HepG2 (cell line): ENCODE results near the gene VWA1. TPM values are rescaled to one million over a fixed set of nuclear protein-coding genes. Genes with fewer than 3 reads are reported as not detected.

Source experiments
- CHCHD3 ChIP-seq: sonication (generic); formaldehyde crosslinking; IDR thresholded peaks from 2 replicates; pipeline ENCODE4 v1.8.0; 2022; ENCODE audit warnings: mild to moderate bottlenecking, missing genetic modification reagents, moderate library complexity
- KDM5A ChIP-seq: fragments of 200-600 bp; sonication (generic); IDR thresholded peaks from 2 replicates; pipeline ENCODE4 v1.7.0; 2018; ENCODE audit warnings: antibody characterized with exemption, mild to moderate bottlenecking, low read length, borderline replicate concordance
- NBN ChIP-seq: fragments of 450-650 bp; conservative IDR thresholded peaks from 2 replicates; pipeline ENCODE4 v1.6.1; 2017
- PHF20 ChIP-seq: sonication (generic); formaldehyde crosslinking; IDR thresholded peaks from 2 replicates; pipeline ENCODE4 v1.5.0; 2020; ENCODE audit warnings: mild to moderate bottlenecking, missing genetic modification reagents
- PHF21A ChIP-seq: sonication (generic); formaldehyde crosslinking; IDR thresholded peaks from 2 replicates; pipeline ENCODE4 v1.5.0; 2020; ENCODE audit warnings: mild to moderate bottlenecking, missing genetic modification reagents
- ZFP41 ChIP-seq: sonication (generic); formaldehyde crosslinking; IDR thresholded peaks from 2 replicates; pipeline ENCODE4 v1.4.0; 2020; ENCODE audit warnings: mild to moderate bottlenecking, missing genetic modification reagents, borderline replicate concordance
- ZFP82 ChIP-seq: sonication (generic); formaldehyde crosslinking; IDR thresholded peaks from 2 replicates; pipeline ENCODE4 v1.5.1; 2020; ENCODE audit warnings: mild to moderate bottlenecking, missing genetic modification reagents, borderline replicate concordance
- ZFYVE20 ChIP-seq: sonication (generic); formaldehyde crosslinking; IDR thresholded peaks from 2 replicates; pipeline ENCODE4 v1.8.0; 2023; ENCODE audit warnings: low read depth, mild to moderate bottlenecking, moderate library complexity, missing genetic modification reagents, borderline replicate concordance
- ZNF160 ChIP-seq: sonication (generic); formaldehyde crosslinking; IDR thresholded peaks from 2 replicates; pipeline ENCODE4 v1.8.0; 2022; ENCODE audit warnings: mild to moderate bottlenecking, inconsistent platforms, missing genetic modification reagents
- ZNF264 ChIP-seq: sonication (generic); formaldehyde crosslinking; IDR thresholded peaks from 2 replicates; pipeline ENCODE4 v1.4.0; 2020; ENCODE audit warnings: missing genetic modification reagents
- ZZZ3 ChIP-seq: sonication (generic); formaldehyde crosslinking; IDR thresholded peaks from 2 replicates; pipeline ENCODE4 v1.4.0; 2020; ENCODE audit warnings: missing genetic modification reagents, mild to moderate bottlenecking, borderline replicate concordance
- polyA plus RNA-seq, 8 experiments: library from polyadenylated mRNA; depleted of rRNA in 3 of 8; stranded (reverse) in 7 of 8; unstranded in 1 of 8; fragments of >200 nt; fragmentation: Illumina TruSeq in 4 of 8; extraction: Trizol in 4 of 8; gene quantifications; 2 replicates each; pipeline versions ENCODE4 v1.2.1 to v1.2.3, GENCODE V29; 2011 to 2016; ENCODE audit warnings: low read depth in 4 of 8, missing spikeins in 1 of 8, mixed read lengths in 1 of 8; ENCODE audit not compliant: insufficient read depth in 1 of 8
- total RNA-seq, 5 experiments: library from RNA; depleted of rRNA; stranded (reverse); fragments of >200 nt; fragmentation: Illumina TruSeq; extraction: Trizol; gene quantifications; 2 replicates each; pipeline ENCODE4 v1.2.3, GENCODE V29; 2016; ENCODE audit warnings: low read depth in 1 of 5
- TF ChIP-seq, protein P1 (sequence below): sonication (generic); formaldehyde crosslinking; IDR thresholded peaks from 2 replicates; pipeline ENCODE4 v1.4.0; 2020; ENCODE audit warnings: mild to moderate bottlenecking, missing genetic modification reagents, borderline replicate concordance
- TF ChIP-seq, protein P2 (sequence below): sonication (generic); formaldehyde crosslinking; IDR thresholded peaks from 2 replicates; pipeline ENCODE4 v1.8.0; 2022; ENCODE audit warnings: missing genetic modification reagents, mild to moderate bottlenecking, borderline replicate concordance
- TF ChIP-seq, protein P3 (sequence below): sonication (generic); formaldehyde crosslinking; IDR thresholded peaks from 2 replicates; pipeline ENCODE4 v1.9.0; 2022; ENCODE audit warnings: missing genetic modification reagents, mild to moderate bottlenecking, borderline replicate concordance
- TF ChIP-seq, protein P4 (sequence below): sonication (generic); formaldehyde crosslinking; IDR thresholded peaks from 2 replicates; pipeline ENCODE4 v1.5.1; 2020; ENCODE audit warnings: missing genetic modification reagents, mild to moderate bottlenecking, borderline replicate concordance

The VWA1 gene
- total and polyA plus RNA-seq, 2 of the 13 experiments (the other 11 are each of a cell fraction or from before 2014, with no cell fraction given): 40.9 to 57.5 TPM

DNA sequence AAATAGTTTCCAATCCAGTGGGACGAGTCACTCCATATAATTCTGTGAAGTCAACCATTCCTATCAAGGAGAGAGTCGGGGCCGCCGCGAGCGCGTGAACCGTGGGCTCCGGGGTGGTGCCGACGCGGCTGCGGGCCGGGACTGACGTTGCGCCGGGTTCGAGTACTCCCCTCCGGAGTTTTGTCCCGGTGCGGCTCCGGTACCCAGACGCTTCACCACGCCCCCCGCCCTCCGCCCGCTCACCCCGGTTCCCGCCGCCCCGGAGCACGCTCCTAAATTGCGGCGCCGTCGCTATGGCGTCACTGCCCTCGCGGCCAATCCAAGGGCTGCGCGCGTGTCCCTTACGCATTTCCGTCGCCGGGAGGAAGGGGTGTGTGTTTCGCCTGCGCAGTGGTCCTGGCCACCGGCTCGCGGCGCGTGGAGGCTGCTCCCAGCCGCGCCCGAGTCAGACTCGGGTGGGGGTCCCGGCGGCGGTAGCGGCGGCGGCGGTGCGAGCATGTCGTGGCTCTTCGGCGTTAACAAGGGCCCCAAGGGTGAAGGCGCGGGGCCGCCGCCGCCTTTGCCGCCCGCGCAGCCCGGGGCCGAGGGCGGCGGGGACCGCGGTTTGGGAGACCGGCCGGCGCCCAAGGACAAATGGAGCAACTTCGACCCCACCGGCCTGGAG is 36.0 kb downstream of the VWA1 start, which contains the start of gene ATAD3B (continued):
- TF ChIP-seq ZZZ3 (CRISPR knock-in tag) (peak; percentile 55; the same call in 1 of the 2 replicates), CHCHD3 (CRISPR knock-in tag) (no peak), PHF20 (peak; percentile 96), ZFP41 (no peak), ZNF264 (CRISPR knock-in tag) (0 out of 2 replicates have a peak, but pooled peaks have one; percentile 27), ZFYVE20 (CRISPR knock-in tag) (no peak), NBN (no peak), PHF21A (CRISPR knock-in tag) (peak; percentile 56; the same call in 1 of the 2 replicates), KDM5A (0 out of 2 replicates have a peak, but pooled peaks have one; percentile 28), ZNF160 (CRISPR knock-in tag) (0 out of 2 replicates have a peak, but pooled peaks have one; percentile 36), ZFP82 (CRISPR knock-in tag) (peak; percentile 76; the same call in 1 of the 2 replicates)
- TF ChIP-seq, protein P1, sequence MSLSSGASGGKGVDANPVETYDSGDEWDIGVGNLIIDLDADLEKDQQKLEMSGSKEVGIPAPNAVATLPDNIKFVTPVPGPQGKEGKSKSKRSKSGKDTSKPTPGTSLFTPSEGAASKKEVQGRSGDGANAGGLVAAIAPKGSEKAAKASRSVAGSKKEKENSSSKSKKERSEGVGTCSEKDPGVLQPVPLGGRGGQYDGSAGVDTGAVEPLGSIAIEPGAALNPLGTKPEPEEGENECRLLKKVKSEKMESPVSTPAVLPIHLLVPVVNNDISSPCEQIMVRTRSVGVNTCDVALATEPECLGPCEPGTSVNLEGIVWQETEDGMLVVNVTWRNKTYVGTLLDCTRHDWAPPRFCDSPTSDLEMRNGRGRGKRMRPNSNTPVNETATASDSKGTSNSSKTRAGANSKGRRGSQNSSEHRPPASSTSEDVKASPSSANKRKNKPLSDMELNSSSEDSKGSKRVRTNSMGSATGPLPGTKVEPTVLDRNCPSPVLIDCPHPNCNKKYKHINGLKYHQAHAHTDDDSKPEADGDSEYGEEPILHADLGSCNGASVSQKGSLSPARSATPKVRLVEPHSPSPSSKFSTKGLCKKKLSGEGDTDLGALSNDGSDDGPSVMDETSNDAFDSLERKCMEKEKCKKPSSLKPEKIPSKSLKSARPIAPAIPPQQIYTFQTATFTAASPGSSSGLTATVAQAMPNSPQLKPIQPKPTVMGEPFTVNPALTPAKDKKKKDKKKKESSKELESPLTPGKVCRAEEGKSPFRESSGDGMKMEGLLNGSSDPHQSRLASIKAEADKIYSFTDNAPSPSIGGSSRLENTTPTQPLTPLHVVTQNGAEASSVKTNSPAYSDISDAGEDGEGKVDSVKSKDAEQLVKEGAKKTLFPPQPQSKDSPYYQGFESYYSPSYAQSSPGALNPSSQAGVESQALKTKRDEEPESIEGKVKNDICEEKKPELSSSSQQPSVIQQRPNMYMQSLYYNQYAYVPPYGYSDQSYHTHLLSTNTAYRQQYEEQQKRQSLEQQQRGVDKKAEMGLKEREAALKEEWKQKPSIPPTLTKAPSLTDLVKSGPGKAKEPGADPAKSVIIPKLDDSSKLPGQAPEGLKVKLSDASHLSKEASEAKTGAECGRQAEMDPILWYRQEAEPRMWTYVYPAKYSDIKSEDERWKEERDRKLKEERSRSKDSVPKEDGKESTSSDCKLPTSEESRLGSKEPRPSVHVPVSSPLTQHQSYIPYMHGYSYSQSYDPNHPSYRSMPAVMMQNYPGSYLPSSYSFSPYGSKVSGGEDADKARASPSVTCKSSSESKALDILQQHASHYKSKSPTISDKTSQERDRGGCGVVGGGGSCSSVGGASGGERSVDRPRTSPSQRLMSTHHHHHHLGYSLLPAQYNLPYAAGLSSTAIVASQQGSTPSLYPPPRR (CRISPR knock-in tag): no peak
- TF ChIP-seq, protein P2, sequence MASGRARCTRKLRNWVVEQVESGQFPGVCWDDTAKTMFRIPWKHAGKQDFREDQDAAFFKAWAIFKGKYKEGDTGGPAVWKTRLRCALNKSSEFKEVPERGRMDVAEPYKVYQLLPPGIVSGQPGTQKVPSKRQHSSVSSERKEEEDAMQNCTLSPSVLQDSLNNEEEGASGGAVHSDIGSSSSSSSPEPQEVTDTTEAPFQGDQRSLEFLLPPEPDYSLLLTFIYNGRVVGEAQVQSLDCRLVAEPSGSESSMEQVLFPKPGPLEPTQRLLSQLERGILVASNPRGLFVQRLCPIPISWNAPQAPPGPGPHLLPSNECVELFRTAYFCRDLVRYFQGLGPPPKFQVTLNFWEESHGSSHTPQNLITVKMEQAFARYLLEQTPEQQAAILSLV (CRISPR knock-in tag): no peak
- TF ChIP-seq, protein P3, sequence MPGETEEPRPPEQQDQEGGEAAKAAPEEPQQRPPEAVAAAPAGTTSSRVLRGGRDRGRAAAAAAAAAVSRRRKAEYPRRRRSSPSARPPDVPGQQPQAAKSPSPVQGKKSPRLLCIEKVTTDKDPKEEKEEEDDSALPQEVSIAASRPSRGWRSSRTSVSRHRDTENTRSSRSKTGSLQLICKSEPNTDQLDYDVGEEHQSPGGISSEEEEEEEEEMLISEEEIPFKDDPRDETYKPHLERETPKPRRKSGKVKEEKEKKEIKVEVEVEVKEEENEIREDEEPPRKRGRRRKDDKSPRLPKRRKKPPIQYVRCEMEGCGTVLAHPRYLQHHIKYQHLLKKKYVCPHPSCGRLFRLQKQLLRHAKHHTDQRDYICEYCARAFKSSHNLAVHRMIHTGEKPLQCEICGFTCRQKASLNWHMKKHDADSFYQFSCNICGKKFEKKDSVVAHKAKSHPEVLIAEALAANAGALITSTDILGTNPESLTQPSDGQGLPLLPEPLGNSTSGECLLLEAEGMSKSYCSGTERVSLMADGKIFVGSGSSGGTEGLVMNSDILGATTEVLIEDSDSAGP (CRISPR knock-in tag): peak; percentile 31; the same call in 1 of the 2 replicates
- TF ChIP-seq, protein P4, sequence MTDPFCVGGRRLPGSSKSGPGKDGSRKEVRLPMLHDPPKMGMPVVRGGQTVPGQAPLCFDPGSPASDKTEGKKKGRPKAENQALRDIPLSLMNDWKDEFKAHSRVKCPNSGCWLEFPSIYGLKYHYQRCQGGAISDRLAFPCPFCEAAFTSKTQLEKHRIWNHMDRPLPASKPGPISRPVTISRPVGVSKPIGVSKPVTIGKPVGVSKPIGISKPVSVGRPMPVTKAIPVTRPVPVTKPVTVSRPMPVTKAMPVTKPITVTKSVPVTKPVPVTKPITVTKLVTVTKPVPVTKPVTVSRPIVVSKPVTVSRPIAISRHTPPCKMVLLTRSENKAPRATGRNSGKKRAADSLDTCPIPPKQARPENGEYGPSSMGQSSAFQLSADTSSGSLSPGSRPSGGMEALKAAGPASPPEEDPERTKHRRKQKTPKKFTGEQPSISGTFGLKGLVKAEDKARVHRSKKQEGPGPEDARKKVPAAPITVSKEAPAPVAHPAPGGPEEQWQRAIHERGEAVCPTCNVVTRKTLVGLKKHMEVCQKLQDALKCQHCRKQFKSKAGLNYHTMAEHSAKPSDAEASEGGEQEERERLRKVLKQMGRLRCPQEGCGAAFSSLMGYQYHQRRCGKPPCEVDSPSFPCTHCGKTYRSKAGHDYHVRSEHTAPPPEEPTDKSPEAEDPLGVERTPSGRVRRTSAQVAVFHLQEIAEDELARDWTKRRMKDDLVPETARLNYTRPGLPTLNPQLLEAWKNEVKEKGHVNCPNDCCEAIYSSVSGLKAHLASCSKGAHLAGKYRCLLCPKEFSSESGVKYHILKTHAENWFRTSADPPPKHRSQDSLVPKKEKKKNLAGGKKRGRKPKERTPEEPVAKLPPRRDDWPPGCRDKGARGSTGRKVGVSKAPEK (CRISPR knock-in tag): no peak
